CD4-positive, alpha-beta T cell (primary cell): ENCODE results near the gene GRIK1. TPM values are rescaled to one million over a fixed set of nuclear protein-coding genes. Genes with fewer than 3 reads are reported as not detected.

Experiments
- ATAC-seq: fragments of 200-7000 bp; cut with Tn5 transposase; one replicate; pipeline ENCODE4 v1.10.0; 2022; ENCODE audit warnings: mild to moderate bottlenecking; ENCODE audit not compliant: poor library complexity
- CTCF ChIA-PET: fragments of 350-600 bp; sonication (Branson Sonifier 250); formaldehyde crosslinking; loops from one replicate; lab custom pipeline; 2021; ENCODE audit warnings: antibody characterized with exemption, inconsistent platforms; lab: Charles Lee
- POLR2A ChIA-PET: fragments of 350-600 bp; sonication (Branson Sonifier 250); formaldehyde crosslinking; loops from one replicate; lab custom pipeline; 2021; ENCODE audit warnings: antibody characterized with exemption, inconsistent platforms; lab: Charles Lee
- DNase-seq, 14 experiments: peaks; one replicate each; pipeline ENCODE4 v3.0.0-alpha.2; 2013 to 2020; ENCODE audit warnings: mixed read lengths in 2 of 14
- H3K27ac ChIP-seq, 2 donors: one replicate each; pipeline versions ENCODE4 v1.5.1 to v1.7.0; 2013; ENCODE audit warnings: low read length in 2 of 2, low read depth in 1 of 2, mild to moderate bottlenecking in 1 of 2
- H3K27me3 ChIP-seq, 2 experiments: 1 replicate in 1 of 2; 2 replicates in 1 of 2; pipeline versions ENCODE4 v1.6.1 to v1.7.0; 2013; ENCODE audit warnings: low read length in 2 of 2, control low read depth in 1 of 2, mild to moderate bottlenecking in 1 of 2, moderate library complexity in 1 of 2; ENCODE audit not compliant: insufficient read depth in 2 of 2, control insufficient read depth in 1 of 2
- H3K36me3 ChIP-seq: one replicate; pipeline ENCODE4 v1.6.1; 2013; ENCODE audit warnings: low read length, control low read depth; ENCODE audit not compliant: insufficient read depth
- H3K4me1 ChIP-seq: one replicate; pipeline ENCODE4 v1.6.1; 2013; ENCODE audit warnings: low read length, control low read depth; ENCODE audit not compliant: insufficient read depth
- H3K4me3 ChIP-seq: one replicate; pipeline ENCODE4 v1.5.1; 2013; ENCODE audit warnings: mild to moderate bottlenecking, low read length, moderate library complexity
- H3K9me3 ChIP-seq, 2 experiments: 1 replicate in 1 of 2; 2 replicates in 1 of 2; pipeline versions ENCODE4 v1.6.1 to v1.7.0; 2013; ENCODE audit warnings: low read length in 2 of 2, mild to moderate bottlenecking in 2 of 2, control low read depth in 1 of 2, moderate library complexity in 1 of 2; ENCODE audit not compliant: control insufficient read depth in 1 of 2, insufficient read depth in 1 of 2
- H3K27ac Mint-ChIP-seq: one replicate; pipeline ENCODE4 v1.8.0; 2020; ENCODE audit warnings: mixed read lengths
- H3K27me3 Mint-ChIP-seq: one replicate; pipeline ENCODE4 v1.8.0; 2021; ENCODE audit warnings: mixed read lengths
- H3K36me3 Mint-ChIP-seq: one replicate; pipeline ENCODE4 v1.8.0; 2021; ENCODE audit warnings: low read depth, mixed read lengths
- H3K4me1 Mint-ChIP-seq: one replicate; pipeline ENCODE4 v1.8.0; 2021; ENCODE audit warnings: low read depth, mixed read lengths
- H3K4me3 Mint-ChIP-seq: one replicate; pipeline ENCODE4 v1.8.0; 2020; ENCODE audit warnings: mild to moderate bottlenecking, mixed read lengths
- H3K9me3 Mint-ChIP-seq: one replicate; pipeline ENCODE4 v1.8.0; 2020; ENCODE audit warnings: mixed read lengths
- CTCF ChIP-seq: fragments of 200-600 bp; IDR thresholded peaks from one replicate; pipeline ENCODE4 v1.8.0; 2022; ENCODE audit warnings: antibody characterized with exemption, mild to moderate bottlenecking
- intact Hi-C, 2 experiments: fragments of 100-400 bp; cut with DNase I in 1 of 2; cut with micrococcal nuclease in 1 of 2; formaldehyde crosslinking; loops; one replicate each; pipeline versions ENCODE4 v1.15.1 to v1.9.0; 2023 to 2025; cut with DNase I, micrococcal nuclease
- total RNA-seq, 174 experiments: library from RNA in 2 of 174; stranded (reverse) in 2 of 174; gene quantifications; one replicate each; pipeline ENCODE4 v1.2.3 and lab custom pipeline; 2021 to 2026

The GRIK1 gene
- total RNA-seq, 2 experiments from 2014 or later, result not detected

- POLR2A ChIA-PET, result no interaction called here
- CTCF ChIA-PET, result no interaction called here
- Mint-ChIP-seq H3K9me3 (no peaks in the 10 kb centered on the region), H3K4me1 (no peaks in the 10 kb centered on the region), H3K4me3 (no peak overlapping the region), H3K36me3 (no peaks in the 10 kb centered on the region), H3K27me3 (peaks cover 9% of the 10 kb centered on the region), H3K27ac (no peak overlapping the region)
- DNase-seq, result no peak
- no peak overlapping the region for H3K27ac ChIP-seq
- H3K27me3 ChIP-seq, result no peaks in the 10 kb centered on the region
- no peaks in the 10 kb centered on the region for H3K36me3 ChIP-seq
- no peaks in the 10 kb centered on the region for H3K4me1 ChIP-seq
- peaks cover 0 to 3% of the 10 kb centered on the region in 2 experiments for H3K9me3 ChIP-seq
- no peak for ATAC-seq
- no peak for TF ChIP-seq CTCF
- intact Hi-C loops, result no loop called here
- H3K4me3 ChIP-seq, result no peak overlapping the region
Observed at GRCh38 chr21:29979043-29979442, 39.2 kb upstream of the GRIK1 start.

GRCh38 chr21:29975776-29976175 is 36.0 kb upstream of the GRIK1 start:
- ATAC-seq (no peak), DNase-seq (no peak)
- H3K27me3 Mint-ChIP-seq, result no peaks in the 10 kb centered on the region
- TF ChIP-seq CTCF, result no peak
- H3K4me1 Mint-ChIP-seq, result no peaks in the 10 kb centered on the region
- no peak overlapping the region for H3K4me3 ChIP-seq
- H3K4me1 ChIP-seq, result no peaks in the 10 kb centered on the region
- no peaks in the 10 kb centered on the region for H3K36me3 ChIP-seq
- CTCF ChIA-PET, result interaction anchor here (1.2 kb wide), 1 partner anchor 9 kb away, joined by 3 read pairs; no protein-coding TSS in a partner anchor
- H3K9me3 Mint-ChIP-seq, result no peaks in the 10 kb centered on the region
- H3K4me3 Mint-ChIP-seq, result no peak overlapping the region
- no peaks in the 10 kb centered on the region for H3K9me3 ChIP-seq
- H3K27ac ChIP-seq, result no peak overlapping the region
- H3K27ac Mint-ChIP-seq, result no peak overlapping the region
- H3K36me3 Mint-ChIP-seq, result no peaks in the 10 kb centered on the region
- H3K27me3 ChIP-seq, result no peaks in the 10 kb centered on the region
- intact Hi-C loops, result no loop called here
- POLR2A ChIA-PET, result no interaction called here

DNA sequence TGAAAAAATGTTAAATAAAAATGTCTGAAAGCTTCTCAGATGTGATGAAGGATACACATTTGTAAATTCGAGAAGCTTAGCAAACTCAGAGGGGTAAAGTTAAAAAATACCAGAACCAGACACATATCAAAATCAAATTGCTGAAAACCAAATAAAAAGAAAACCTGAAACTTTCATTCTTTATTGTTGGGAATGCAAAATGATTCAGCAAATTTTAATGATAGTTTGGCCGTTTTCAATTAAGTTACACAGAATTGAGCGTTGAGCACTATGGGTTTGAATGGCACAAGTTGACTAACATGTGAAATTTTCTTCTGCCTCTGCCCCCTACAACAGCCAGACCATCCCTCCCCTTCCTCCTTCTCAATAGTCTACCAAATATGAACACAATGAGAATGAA is 33.5 kb upstream of the GRIK1 start:
- H3K36me3 ChIP-seq, result no peaks in the 10 kb centered on the region
- Mint-ChIP-seq H3K4me1 (no peaks in the 10 kb centered on the region), H3K9me3 (no peaks in the 10 kb centered on the region), H3K27me3 (no peaks in the 10 kb centered on the region), H3K36me3 (no peaks in the 10 kb centered on the region), H3K4me3 (no peak overlapping the region), H3K27ac (no peak overlapping the region)
- no peaks in the 10 kb centered on the region for H3K9me3 ChIP-seq
- POLR2A ChIA-PET, result no interaction called here
- no peaks in the 10 kb centered on the region for H3K27me3 ChIP-seq
- DNase-seq (no peak), ATAC-seq (no peak)
- no peaks in the 10 kb centered on the region for H3K4me1 ChIP-seq
- intact Hi-C loops, result no loop called here
- H3K4me3 ChIP-seq, result no peak overlapping the region
- no peak for TF ChIP-seq CTCF
- CTCF ChIA-PET, result no interaction called here
- no peak overlapping the region for H3K27ac ChIP-seq
